Stimulated activated CD8-positive, alpha-beta memory T cell treated with anti-CD3 and anti-CD28 coated beads, Interleukin-4, amount 100 ng/mL, for 24 hours (primary cell): ENCODE results near the gene ZDHHC1.
"Not testable (repeated sequence)": the region's sequence is repeated elsewhere in the genome, so short reads cannot be mapped to it uniquely, and the experiment has no call there.

ENCODE experiments used
- DNase-seq: peaks from one replicate; pipeline ENCODE4 v3.0.0-alpha.2; 2020; ENCODE audit warnings: low read depth

Gene ZDHHC1

DNA sequence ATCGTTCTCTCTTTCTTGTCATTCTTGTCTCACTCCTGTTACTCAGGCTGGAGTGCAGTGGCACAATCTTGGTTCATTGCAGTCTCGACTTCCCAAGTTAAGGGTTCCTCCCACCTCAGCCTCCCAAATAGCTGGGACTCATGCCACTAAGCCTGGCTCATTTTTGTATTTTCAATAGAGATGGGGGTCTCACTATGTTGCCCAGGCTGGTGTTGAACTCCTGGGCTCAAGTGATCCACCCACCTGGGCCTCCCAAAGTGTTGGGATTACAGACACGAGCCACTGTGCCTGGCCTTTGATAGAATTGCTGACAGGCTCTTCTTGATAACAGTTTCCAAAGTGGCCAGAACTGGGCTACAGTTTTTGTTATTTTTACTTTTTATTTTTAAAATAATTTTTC lies 55.2 kb downstream of the ZDHHC1 start:
- no peak for DNase-seq

- not testable (repeated sequence) for DNase-seq
These were observed 56.6 kb downstream of the ZDHHC1 start for GRCh38 chr16:67359540-67360269.

DNA sequence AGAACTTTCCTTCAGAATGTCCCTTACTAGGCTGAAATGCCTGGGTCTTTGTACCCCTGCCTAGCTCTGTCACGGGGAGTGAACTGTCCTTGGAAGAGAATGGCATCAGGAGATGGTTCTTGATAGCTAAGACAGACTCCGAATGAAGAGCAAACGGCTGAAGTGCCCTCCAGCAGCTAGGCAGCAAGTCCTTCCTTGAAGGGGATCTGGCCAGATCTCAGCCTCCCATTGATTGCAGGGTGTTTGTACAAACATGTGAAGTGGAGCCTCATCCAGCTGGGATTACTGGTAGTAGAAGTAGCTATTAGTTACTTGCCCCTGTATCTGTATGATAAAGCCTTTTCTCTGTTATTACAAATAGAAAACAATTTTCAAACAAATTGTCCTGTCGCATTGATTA lies 58.7 kb downstream of the ZDHHC1 start:
- DNase-seq: no peak

DNA sequence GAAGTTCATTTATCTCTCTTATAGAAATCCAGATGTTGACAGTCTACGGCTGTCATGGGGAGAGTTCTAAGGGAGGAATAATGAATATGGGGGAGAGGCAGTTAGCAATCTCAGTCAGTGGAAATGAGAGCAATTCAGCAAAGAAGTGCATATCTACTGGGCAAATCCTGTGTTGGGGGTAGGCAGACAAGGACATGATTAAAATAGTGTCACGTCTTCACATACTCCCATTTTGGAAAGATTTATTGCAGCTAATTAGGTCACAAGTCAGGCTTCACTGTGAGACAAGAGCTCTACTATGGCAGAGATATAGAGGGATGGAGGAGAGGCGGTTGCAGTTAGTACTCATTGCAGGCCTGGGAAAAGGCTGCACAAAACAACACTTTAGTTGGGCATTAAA lies 59.9 kb downstream of the ZDHHC1 start:
- DNase-seq: no peak

DNA sequence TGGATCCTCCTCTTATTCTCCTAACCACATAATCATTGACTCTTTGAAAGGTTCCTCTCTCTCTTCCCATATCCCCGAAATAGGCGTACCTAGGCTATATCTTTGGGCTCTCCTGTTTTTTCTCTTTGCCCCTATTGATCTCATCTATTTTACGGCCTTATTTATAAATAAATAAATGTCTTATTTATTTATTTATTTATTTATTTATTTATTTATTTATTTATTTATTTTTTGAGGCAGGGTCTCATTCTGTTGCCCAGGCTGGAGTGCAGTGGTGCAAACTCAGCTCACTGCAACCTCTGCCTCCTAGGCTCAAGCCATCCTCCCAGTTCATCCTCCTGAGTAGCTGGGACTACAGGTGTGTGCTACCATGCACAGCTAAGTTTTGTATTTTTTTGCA lies 63.8 kb downstream of the ZDHHC1 start:
- DNase-seq: not testable (repeated sequence)

GRCh38 chr16:67350324-67350723 lies 66.0 kb downstream of the ZDHHC1 start:
- DNase-seq: no peak

DNA sequence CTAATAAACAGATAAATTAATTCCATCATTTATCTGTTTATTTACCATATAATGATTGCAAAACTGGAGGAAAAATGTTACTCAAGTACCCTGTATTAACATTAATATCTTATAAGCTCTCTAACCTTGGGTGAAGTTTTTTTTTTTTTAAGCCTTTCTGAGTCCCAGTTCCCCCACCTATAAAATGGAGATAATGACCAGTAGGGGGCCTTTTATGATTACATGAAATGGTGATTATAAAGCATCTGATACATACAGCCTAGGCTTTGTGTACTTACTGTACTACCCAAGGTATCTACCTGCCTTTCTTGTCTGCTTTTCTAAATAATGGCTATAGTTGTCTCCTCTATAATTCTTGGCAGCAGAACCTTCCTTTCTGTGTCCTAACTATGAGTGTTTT lies 67.1 kb downstream of the ZDHHC1 start:
- no peak for DNase-seq

- no peak for DNase-seq
These were observed 69.9 kb downstream of the ZDHHC1 start for GRCh38 chr16:67346341-67346740.

GRCh38 chr16:67345401-67345800 lies 70.9 kb downstream of the ZDHHC1 start:
- DNase-seq: no peak
